Esophagus (tissue), 2 donors: ENCODE data around the gene BHLHA15. TPM values are rescaled to one million over a fixed set of nuclear protein-coding genes. Genes with fewer than 3 reads are reported as not detected.

Experiments used
- H3K27ac ChIP-seq, 2 donors: one replicate each; pipeline ENCODE4 v1.5.1; 2013; ENCODE audit warnings: low read depth in 2 of 2, mild to moderate bottlenecking in 2 of 2, inconsistent platforms in 1 of 2, low read length in 1 of 2, moderate library complexity in 1 of 2
- H3K27me3 ChIP-seq, 2 donors: one replicate each; pipeline ENCODE4 v1.6.1; 2013; ENCODE audit warnings: low read length in 2 of 2, control low read depth in 1 of 2, mild to moderate bottlenecking in 1 of 2; ENCODE audit not compliant: insufficient read depth in 2 of 2, control insufficient read depth in 1 of 2
- H3K36me3 ChIP-seq, 2 donors: one replicate each; pipeline ENCODE4 v1.6.1; 2013; ENCODE audit warnings: low read length in 1 of 2; ENCODE audit not compliant: control insufficient read depth in 2 of 2, insufficient read depth in 2 of 2
- H3K4me1 ChIP-seq, 2 donors: one replicate each; pipeline ENCODE4 v1.6.1; 2013; ENCODE audit warnings: low read length in 1 of 2; ENCODE audit not compliant: control insufficient read depth in 2 of 2, insufficient read depth in 2 of 2
- H3K4me3 ChIP-seq, 2 donors: one replicate each; pipeline ENCODE4 v1.5.1; 2013; ENCODE audit warnings: low read length in 2 of 2, mild to moderate bottlenecking in 2 of 2, low read depth in 1 of 2, moderate library complexity in 1 of 2
- H3K9me3 ChIP-seq, 2 donors: one replicate each; pipeline ENCODE4 v1.6.1; 2013; ENCODE audit warnings: mild to moderate bottlenecking in 2 of 2, low read depth in 1 of 2, low read length in 1 of 2, moderate library complexity in 1 of 2; ENCODE audit not compliant: control insufficient read depth in 2 of 2, insufficient read depth in 1 of 2
- WGBS, 2 donors: extraction: QIAGEN DNeasy Blood & Tissue Kit; methylation state at CpG; one replicate each; pipeline ENCODE4 v1.1.7; 2013; 5-methylcytosine and 5-hydroxymethylcytosine counted together
- polyA plus RNA-seq, 2 donors: library from polyadenylated mRNA; stranded (reverse); fragments of 200-250 nt; gene quantifications; one replicate each; pipeline ENCODE4 v1.2.3, GENCODE V29; 2013
- donor health status: healthy with polysubstance abuse.
- donor health status: Bipolar disorder and iron deficiency.

The BHLHA15 gene
- polyA plus RNA-seq, 2 donors = 0.80 to 0.96 TPM

DNA sequence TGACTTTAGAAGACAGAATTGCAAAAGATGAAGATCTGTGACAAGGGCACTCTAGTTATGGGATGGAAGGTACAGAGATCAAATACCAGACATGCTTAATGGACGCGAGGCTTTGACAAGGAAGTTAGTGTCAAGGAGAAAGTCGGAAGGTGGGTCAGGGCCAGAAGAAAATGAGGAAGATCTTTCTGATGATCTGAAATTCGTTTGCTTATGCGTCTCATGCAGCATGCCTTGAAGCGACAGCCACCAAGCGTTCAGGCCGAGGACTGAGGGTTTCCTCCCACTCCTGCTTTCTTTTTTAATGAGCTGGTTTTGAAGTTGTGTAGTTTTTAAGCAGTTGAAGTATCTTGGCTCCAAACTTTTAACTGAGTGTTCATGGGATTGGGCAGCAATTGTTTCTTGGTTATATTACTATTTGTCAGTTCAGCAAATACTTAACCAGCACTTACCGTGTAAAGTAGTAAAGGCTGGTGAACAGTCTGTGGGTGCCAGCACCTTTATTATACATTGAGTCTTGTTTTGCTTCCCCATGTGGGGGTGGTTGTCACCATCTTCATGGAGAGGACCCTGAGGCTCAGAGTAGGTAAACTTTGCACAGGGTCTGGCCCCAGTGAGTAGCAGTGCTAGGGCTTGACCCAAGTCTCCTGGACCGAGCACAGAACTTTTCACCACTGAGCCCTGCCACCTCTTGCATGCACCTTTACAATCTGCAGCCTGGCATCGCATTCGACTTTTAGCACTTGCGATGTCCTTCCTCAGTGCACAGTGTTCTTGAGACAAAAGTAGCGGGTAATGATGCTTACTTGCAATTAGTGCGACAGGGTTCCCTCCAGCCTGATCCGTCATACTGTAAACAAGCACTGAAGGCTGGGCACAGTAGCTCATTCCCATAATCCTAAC is 14.3 kb upstream of the BHLHA15 start:
- no peak overlapping the region for H3K4me3 ChIP-seq
- H3K4me1 ChIP-seq = no peaks in the 10 kb centered on the region
- 88 to 94% methylated on average over 16 of the region's 16 CpGs for WGBS, 2 donors
- H3K36me3 ChIP-seq = peaks cover 13 to 38% of the 10 kb centered on the region in 2 donors
- H3K27ac ChIP-seq = no peak overlapping the region
- no peaks in the 10 kb centered on the region for H3K9me3 ChIP-seq
- H3K27me3 ChIP-seq = no peaks in the 10 kb centered on the region

DNA sequence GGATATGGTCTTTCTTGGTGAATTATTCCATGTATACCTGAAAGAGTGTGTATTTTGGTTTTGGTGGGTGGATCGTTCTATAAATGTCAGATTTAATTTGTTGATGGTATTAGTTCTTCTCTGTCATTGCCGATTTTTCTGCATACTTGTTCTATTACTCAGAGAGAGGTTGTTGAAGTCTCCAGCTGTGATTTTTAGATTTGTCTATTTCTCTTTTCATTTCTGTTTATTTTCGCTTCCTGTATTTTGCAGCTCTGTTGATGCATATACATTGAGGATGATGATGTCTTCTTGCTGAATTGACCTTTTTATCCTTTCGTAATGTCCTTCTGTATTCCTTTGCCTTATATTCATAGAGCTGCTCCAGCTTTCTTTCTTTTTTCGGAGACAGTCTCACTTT is 12.1 kb upstream of the BHLHA15 start:
- no peaks in the 10 kb centered on the region for H3K27me3 ChIP-seq
- 94 to 96% methylated on average over 5 of the region's 5 CpGs for whole genome bisulfite sequencing, 2 donors
- no peak overlapping the region for H3K27ac ChIP-seq
- H3K4me3 ChIP-seq = no peak overlapping the region
- no peaks in the 10 kb centered on the region for H3K9me3 ChIP-seq
- H3K4me1 ChIP-seq = no peaks in the 10 kb centered on the region
- peaks cover 15 to 28% of the 10 kb centered on the region in 2 donors for H3K36me3 ChIP-seq

- Histone ChIP-seq H3K36me3 (peaks cover 12 to 28% of the 10 kb centered on the region in 2 donors), H3K4me3 (no peak overlapping the region), H3K4me1 (no peaks in the 10 kb centered on the region), H3K9me3 (no peaks in the 10 kb centered on the region), H3K27me3 (no peaks in the 10 kb centered on the region), H3K27ac (no peak overlapping the region)
- 86 to 89% methylated on average over 6 of the region's 6 CpGs for WGBS, 2 donors
Measured at GRCh38 chr7:98200364-98200763, 10.9 kb upstream of the BHLHA15 start.

DNA sequence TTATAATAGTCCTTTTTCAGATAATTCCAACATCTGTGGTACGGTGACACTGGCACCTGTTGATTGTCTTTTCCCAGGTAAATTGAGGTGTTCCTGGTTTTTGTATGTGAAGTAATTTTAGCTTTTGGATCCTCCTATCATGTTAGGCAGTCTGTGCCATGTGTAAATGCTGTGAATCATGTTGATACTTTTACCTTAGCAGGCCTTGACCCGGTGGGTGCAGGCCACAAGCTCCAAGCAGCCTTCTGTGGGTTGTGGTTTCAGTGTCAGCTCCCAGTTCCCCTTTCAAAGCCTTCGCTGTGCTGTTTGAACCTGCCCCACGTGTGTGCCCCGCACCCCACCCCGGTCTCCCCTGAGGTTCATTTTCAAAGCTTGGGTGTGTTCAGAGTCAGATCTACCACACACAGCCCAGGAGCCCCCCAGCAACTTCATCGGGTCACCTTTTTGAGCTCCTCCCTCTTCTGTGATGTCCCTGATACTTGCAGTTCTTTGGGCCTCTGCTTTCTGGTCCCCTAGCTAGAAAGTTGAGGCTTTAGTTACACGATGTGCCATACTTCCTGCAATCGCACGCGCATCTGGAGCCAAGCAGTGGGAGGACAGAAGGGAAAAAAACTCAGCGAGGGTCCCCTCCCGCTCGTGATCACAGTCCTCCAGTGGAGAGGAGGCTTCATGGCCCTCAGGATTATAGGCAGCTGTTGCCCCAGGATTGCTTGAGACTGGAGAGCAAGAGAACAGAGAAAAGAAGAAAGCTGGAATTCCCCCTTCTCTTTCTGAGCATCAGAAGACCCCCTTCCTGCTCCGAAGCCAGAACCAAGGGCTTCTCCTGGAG is 8.7 kb upstream of the BHLHA15 start:
- Histone ChIP-seq H3K4me3 (no peak overlapping the region), H3K27me3 (no peaks in the 10 kb centered on the region), H3K9me3 (no peaks in the 10 kb centered on the region), H3K27ac (no peak overlapping the region), H3K36me3 (peaks cover 16 to 24% of the 10 kb centered on the region in 2 donors), H3K4me1 (no peaks in the 10 kb centered on the region)
- 68 to 74% methylated on average over 15 of the region's 15 CpGs for WGBS, 2 donors

GRCh38 chr7:98203261-98203963 is 7.8 kb upstream of the BHLHA15 start:
- no peaks in the 10 kb centered on the region for H3K4me1 ChIP-seq
- H3K9me3 ChIP-seq = no peaks in the 10 kb centered on the region
- no peak overlapping the region for H3K27ac ChIP-seq
- no peak overlapping the region for H3K4me3 ChIP-seq
- no peaks in the 10 kb centered on the region for H3K27me3 ChIP-seq
- H3K36me3 ChIP-seq = peaks cover 16 to 24% of the 10 kb centered on the region in 2 donors
- WGBS, 2 donors = 88 to 93% methylated on average over 28 of the region's 28 CpGs

DNA sequence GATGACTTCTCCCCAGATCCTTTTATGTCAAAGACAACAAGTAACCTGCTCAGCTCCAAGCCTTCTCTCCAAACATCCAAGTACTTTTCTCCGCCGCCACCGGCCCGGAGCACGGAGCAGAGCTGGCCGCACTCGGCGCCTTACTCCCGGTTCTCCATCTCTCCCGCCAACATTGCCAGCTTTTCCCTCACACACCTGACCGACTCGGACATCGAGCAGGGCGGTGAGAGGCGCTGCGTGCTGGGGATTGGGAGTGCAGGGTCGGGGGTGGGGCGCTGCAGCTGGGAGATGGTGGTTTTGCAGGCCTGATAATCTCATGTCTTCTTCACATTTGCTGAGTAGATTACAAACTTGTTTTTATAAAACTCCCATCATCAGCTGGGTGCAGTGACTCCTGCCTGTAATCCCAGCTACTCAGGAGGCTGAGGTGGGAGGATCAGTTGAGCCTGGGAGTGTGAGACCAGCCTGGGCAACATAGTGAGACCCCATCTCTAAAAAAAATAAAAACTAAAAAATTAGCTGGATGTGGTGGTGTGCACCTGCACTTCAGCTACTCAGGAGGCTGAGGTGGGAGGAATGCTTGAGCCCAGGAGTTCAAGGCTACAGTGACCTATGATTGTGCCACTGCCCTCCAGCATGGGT is 7.2 kb upstream of the BHLHA15 start:
- no peaks in the 10 kb centered on the region for H3K4me1 ChIP-seq
- H3K9me3 ChIP-seq = no peaks in the 10 kb centered on the region
- WGBS, 2 donors = 96 to 97% methylated on average over 18 of the region's 18 CpGs
- H3K27ac ChIP-seq = no peak overlapping the region
- peaks cover 16 to 24% of the 10 kb centered on the region in 2 donors for H3K36me3 ChIP-seq
- H3K27me3 ChIP-seq = no peaks in the 10 kb centered on the region
- no peak overlapping the region for H3K4me3 ChIP-seq

DNA sequence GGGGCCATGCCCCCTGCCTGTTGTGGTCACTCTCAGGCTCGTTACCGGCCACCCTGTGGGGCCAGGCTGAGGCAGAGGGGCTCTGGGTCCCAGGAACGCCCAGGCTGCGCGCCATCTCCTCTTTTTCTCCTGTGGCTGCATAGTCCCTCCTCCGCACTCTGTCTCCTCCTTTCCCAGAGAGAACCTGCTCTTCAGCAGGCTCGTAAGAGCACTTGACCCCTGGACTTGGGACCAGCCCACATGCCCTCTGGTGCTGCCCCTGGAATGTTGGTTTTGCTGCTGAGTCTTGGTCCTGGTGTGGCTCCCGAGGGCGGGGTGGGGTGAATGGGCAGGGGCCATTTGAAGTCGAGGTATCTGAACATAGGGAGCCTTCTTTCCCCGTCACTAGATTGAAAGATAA is 6.6 kb upstream of the BHLHA15 start:
- WGBS, 2 donors = 76 to 92% methylated on average over 11 of the region's 11 CpGs
- no peak overlapping the region for H3K27ac ChIP-seq
- no peaks in the 10 kb centered on the region for H3K27me3 ChIP-seq
- no peak overlapping the region for H3K4me3 ChIP-seq
- peaks cover 16 to 24% of the 10 kb centered on the region in 2 donors for H3K36me3 ChIP-seq
- no peaks in the 10 kb centered on the region for H3K9me3 ChIP-seq
- no peaks in the 10 kb centered on the region for H3K4me1 ChIP-seq

- Histone ChIP-seq H3K9me3 (no peaks in the 10 kb centered on the region), H3K27me3 (no peaks in the 10 kb centered on the region), H3K27ac (no peak overlapping the region), H3K4me3 (no peak overlapping the region), H3K4me1 (no peaks in the 10 kb centered on the region), H3K36me3 (peaks cover 16 to 24% of the 10 kb centered on the region in 2 donors)
- WGBS, 2 donors = 92 to 96% methylated on average over 47 of the region's 47 CpGs
Measured at GRCh38 chr7:98205162-98205845, 5.9 kb upstream of the BHLHA15 start.
